HK-2 (cell line): ENCODE data around the gene MRM1.
A peak's percentile ranks its signal among the peaks of the same experiment; 100 is the strongest.

Source experiments
- DNase-seq: peaks from one replicate; pipeline ENCODE4 v3.0.0-alpha.2; 2018; ENCODE audit not compliant: unreplicated experiment

Gene MRM1

DNA sequence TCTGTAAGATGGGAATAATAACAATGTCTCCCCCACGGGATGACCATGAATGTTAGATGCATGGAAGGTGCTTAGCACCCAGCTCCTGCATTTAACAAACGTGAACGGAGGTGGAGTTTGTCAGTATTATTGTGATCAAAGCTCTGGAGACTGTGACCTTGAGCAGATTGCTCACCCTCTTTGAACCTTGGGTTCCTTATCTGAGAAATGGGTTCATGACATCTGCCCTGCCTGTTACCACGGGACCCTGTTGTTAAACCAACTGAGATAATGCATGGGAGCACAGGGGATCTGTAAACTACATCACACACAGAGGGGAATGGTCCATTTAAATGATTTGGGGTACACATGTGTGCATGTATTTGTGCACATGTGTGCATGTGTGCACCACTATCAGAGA lies 29.6 kb downstream of the MRM1 start:
- DNase-seq = no peak

GRCh38 chr17:36632916-36633771 lies 31.8 kb downstream of the MRM1 start:
- DNase-seq = no peak

DNA sequence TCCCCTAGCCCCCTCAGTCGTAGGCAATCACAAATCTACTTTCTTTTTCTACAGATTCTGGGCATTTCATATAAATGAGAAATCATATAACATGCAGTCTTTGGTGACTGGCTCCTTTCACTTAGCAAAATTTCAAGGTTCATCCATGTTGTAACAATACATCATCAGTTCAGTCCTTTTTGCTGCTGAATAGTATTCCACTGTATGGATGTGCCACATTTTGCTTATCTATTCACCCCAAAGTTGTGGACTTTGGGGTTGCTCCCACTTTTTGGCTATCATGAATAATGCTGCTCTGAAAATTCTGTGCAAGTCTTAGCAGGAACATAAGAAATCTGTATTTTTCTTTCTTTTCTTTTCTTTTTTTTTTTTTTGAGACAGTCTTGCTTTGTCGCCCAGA lies 39.0 kb downstream of the MRM1 start:
- DNase-seq = no peak

DNA sequence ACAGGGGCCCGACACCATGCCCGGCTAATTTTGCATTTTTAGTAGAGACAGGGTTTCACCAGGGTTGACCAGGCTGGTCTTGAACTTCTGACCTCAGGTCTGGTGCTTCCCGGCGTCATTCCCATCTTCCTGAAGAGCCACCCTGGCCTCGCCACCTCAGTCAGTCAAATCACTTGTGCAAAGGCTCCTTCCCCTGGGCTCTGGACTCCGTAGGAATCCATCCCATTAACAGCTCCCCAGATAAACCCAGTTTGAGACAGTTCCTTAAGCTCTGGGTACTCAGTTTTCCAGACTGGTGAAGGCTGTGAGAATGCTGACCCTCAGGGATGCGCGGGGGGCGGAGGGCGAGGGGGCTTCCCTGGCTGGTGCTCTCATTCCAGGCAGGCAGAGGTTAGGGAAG lies 39.5 kb downstream of the MRM1 start:
- DNase-seq = no peak

DNA sequence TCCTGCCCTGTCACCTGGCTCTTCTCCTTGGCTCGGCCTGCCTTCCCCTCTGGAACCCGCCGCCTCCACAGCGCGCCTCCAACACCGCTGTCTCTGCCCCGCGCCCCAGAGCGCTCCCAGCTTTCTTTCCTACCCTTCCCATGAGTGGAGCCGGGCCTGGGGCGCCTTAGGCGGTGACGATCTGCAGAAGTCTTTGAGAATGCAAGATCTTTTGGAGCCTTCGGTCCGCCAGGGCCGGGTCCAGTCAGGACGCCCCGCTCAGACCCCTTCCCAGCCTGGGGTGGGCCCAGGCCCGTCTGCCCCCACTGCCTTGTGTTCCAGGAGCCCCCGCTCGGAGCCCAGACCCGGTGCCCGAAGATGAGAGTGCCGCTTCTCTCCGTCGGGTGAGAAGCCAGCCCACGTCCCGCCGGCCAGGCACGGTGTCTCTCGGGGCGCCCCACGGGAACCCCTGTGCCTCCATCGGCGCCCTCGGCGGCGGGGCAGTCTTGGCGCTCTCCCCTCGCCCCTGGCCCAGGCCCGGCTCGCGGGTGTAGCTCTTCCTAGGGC lies 40.0 kb downstream of the MRM1 start:
- DNase-seq = no peak

GRCh38 chr17:36641877-36642845 lies 40.8 kb downstream of the MRM1 start:
- DNase-seq = no peak

- no peak for DNase-seq
Measured at GRCh38 chr17:36643086-36643685, 41.8 kb downstream of the MRM1 start.

DNA sequence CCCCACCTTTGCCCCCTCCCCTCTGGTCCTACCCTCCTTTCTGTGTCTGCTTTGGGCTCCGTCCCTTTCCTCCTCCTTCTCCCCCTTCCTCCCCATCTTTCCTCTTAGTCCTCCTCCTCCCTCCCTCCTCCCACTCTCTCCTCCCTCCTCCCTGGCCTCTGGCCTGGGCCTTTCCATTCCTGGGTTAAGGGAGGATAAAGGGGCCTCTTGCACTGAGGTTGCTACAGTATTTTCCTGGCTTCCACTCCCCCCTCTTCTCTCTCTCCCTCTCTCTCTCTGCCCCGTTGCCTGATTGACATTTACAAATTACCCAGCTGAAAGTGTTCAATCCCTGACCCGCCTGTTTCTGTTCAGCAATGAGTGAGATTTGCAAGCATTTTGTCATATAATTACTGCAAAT lies 44.0 kb downstream of the MRM1 start:
- DNase-seq = no peak

DNA sequence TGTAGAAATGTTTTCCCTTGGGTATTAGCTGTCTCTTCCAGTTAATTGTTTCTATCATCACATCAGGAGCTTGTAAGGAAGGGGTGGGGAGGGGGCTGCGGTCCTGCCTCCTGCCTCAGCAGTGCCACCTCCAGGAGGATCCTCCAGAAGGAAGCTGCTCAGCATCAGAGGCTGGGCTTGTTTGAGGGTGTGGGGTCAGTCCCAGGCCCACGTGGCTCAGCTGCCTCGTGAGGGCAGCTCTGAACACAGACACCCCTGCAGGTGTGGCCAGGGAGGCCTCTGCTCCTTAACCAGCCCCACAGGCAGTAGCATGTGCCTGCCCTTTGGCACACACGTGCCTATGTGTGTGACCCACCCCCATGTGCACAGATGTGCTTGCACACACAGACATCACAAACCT lies 46.3 kb downstream of the MRM1 start:
- DNase-seq = no peak

DNA sequence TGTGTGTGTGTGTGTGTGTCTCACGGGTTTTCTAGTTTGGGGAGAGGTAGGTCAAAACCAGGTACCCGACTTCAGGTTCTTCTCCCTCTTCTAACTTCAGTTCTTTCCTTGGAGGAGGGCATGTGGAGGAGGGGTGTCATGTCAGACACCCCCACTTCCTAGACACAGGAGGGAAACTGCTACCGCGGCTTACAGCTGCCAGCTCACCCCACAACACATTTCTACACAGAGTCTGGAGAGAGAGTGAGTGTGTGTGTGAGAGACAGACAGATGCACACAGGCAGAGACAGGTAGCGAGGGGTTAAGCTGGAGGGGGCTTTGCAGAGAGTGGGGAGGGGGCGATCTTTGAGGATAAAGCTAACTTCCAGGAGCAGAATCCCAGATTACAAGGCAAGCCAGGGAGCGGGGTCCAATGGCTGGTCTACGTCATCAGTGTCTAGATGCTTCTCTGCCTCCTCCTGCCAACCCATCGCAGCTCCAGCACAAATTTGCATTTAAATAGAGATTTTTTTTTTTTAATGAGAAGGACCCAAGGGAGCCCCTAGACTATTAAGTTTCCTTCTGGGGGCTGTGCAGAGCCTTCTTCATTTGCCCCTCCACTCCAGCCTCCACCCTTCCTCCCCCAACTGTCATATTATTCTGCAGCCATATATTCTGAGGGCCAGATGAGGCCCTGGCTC lies 48.9 kb downstream of the MRM1 start:
- no peak for DNase-seq

GRCh38 chr17:36653374-36653773 lies 52.0 kb downstream of the MRM1 start:
- no peak for DNase-seq

DNA sequence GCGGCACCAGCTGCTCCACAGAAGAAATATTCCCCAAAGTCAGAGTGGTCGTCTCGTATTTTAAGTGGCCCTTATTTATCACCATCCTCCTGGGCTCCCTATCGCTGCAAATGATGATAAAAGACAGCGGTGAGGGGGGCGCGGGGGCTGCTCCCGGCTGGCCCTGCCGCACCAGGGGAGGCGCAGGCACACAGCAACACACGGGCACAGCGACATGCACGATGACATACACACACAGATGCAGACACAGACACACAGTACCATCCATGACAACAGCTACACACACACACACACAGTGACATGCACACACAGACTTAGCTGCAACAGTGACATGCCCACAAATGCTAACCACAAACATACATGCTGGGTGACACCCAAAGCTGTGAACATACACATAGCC lies 52.5 kb downstream of the MRM1 start:
- DNase-seq = no peak

DNA sequence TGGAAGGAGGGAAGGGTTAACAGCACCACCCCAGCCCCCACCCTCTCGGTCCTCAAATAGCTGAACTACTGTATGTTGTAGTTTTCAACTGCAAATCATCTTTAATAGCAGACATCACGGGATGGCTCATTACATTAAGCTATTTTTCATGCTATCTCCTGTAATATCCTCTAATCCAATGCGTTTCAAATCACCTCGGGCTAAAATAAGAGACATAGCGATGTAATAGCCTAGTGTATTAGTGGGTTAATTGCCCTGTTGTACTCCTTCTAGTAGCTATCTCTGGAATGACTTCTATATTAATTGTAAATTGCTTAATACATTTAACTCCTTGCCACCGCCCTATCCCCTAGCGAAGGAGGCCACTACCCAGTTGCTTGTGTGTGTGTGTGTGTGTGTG lies 54.3 kb downstream of the MRM1 start:
- no peak for DNase-seq

DNA sequence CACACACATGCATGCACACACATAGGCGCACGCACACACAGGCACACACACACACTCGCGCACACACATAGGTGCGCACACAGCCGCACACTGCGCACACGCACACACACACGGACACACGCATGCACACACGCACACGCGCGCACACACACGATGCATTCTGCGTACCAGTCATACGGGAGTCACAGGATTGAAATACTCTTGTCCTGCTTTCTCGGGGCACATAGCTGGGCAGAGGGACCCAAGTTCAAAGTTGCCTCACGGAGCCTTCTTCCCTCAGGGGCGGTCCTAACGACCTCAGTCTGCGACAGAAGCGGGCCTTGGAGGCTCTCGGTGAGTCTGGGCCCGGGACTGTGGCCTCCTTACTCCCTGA lies 56.0 kb downstream of the MRM1 start:
- DNase-seq = no peak

DNA sequence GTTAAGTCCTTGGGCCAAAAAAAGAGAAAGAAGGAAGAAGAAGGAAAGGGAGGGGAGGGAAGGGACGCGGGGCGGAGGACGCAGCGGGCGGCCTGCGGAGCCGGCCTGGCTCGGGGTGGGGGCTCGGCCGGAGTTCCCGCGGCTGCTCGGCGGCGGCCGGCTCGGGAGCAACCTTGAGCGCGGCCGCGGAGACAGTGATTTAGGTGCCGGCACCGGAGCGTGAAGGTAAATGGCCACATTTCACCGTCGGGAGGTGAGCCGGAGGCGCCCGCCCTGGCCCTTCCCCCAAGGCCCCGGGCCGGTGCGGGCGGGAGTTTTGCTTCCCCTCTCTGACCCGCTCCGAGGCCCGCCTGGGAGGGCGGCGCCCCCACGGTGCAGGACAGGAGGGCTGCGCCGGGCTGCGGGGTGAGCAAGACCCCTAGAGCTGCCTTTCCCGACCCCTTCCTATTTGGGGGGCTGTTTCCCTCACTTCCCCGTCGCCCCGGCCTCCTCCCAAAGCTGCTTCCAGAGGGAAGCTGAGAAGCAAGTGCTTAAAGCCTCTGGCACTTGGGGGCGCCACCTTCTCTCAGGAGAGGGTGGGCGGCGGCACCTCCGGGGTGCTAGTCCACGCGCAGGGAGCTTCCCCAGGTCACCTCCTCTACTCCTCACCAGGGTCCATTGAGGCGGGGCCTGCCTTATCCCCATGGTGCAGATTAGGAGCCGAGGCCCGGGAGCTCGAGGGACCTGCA lies 56.5 kb downstream of the MRM1 start:
- DNase-seq = peak; percentile 29
